ENCODE results near the gene PGBD4.

PGBD4 gene

DNA sequence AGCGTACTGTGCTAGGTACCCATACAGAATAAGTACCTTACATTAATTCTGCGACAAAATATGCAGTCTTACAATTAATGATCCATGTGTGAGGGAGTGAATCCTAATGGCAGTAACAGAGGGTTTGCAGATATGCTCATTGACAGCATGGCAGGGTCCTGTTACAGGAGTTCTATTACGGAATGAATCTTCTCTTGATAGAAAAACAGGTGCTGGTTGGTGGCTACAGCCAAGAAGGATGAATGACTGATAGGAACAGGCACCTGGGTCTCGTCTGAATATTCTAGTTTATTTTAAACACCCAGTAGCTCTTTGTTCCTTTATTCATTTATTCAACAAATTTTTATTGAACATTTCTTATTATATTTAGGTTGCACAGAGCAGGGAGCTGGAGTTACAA, 22.8 kb downstream of the PGBD4 start:
- Histone ChIP-seq H3K4me3 (replicated peaks; ENCODE audit: low read depth, low read length) (no peak overlapping the region), H3K27me3 (replicated peaks; ENCODE audit: control insufficient read depth, insufficient read depth, low read length) (no peaks in the 10 kb centered on the region), H3K36me3 (ENCODE audit: control insufficient read depth, insufficient read depth, low read length) (no peaks in the 10 kb centered on the region)
- DNase-seq (ENCODE audit: extremely low read depth, insufficient read length) = no peak
- no peak for TF ChIP-seq CTCF (IDR thresholded peaks at IDR 0.05; ENCODE audit: insufficient read depth, low read length, poor library complexity, severe bottlenecking)

- TF ChIP-seq CTCF (IDR thresholded peaks at IDR 0.05; ENCODE audit: insufficient read depth, low read length, poor library complexity, severe bottlenecking) = no peak
Observed at GRCh38 chr15:34125945-34126344, 24.1 kb downstream of the PGBD4 start.

GRCh38 chr15:34126522-34126921, 24.6 kb downstream of the PGBD4 start:
- TF ChIP-seq CTCF (IDR thresholded peaks at IDR 0.05; ENCODE audit: insufficient read depth, low read length, poor library complexity, severe bottlenecking) = no peak
- Histone ChIP-seq H3K36me3 (ENCODE audit: control insufficient read depth, insufficient read depth, low read length) (no peaks in the 10 kb centered on the region), H3K27me3 (replicated peaks; ENCODE audit: control insufficient read depth, insufficient read depth, low read length) (no peaks in the 10 kb centered on the region), H3K4me3 (replicated peaks; ENCODE audit: low read depth, low read length) (no peak overlapping the region)
- no peak for DNase-seq (ENCODE audit: extremely low read depth, insufficient read length)

More at GRCh38 chr15:34125945-34126344, 24.1 kb downstream of the PGBD4 start:
- no peak for DNase-seq (ENCODE audit: extremely low read depth, insufficient read length)
- no peaks in the 10 kb centered on the region for H3K36me3 ChIP-seq (ENCODE audit: control insufficient read depth, insufficient read depth, low read length)
- H3K27me3 ChIP-seq (replicated peaks; ENCODE audit: control insufficient read depth, insufficient read depth, low read length) = no peaks in the 10 kb centered on the region
- H3K4me3 ChIP-seq (replicated peaks; ENCODE audit: low read depth, low read length) = no peak overlapping the region

GRCh38 chr15:34128898-34129297, 27.0 kb downstream of the PGBD4 start:
- Histone ChIP-seq H3K4me3 (replicated peaks; ENCODE audit: low read depth, low read length) (no peak overlapping the region), H3K36me3 (ENCODE audit: control insufficient read depth, insufficient read depth, low read length) (no peaks in the 10 kb centered on the region), H3K27me3 (replicated peaks; ENCODE audit: control insufficient read depth, insufficient read depth, low read length) (no peaks in the 10 kb centered on the region)
- DNase-seq (ENCODE audit: extremely low read depth, insufficient read length) = no peak
- no peak for TF ChIP-seq CTCF (IDR thresholded peaks at IDR 0.05; ENCODE audit: insufficient read depth, low read length, poor library complexity, severe bottlenecking)

- Histone ChIP-seq H3K27me3 (replicated peaks; ENCODE audit: control insufficient read depth, insufficient read depth, low read length) (no peaks in the 10 kb centered on the region), H3K36me3 (ENCODE audit: control insufficient read depth, insufficient read depth, low read length) (no peaks in the 10 kb centered on the region), H3K4me3 (replicated peaks; ENCODE audit: low read depth, low read length) (no peak overlapping the region)
- no peak for DNase-seq (ENCODE audit: extremely low read depth, insufficient read length)
- no peak for TF ChIP-seq CTCF (IDR thresholded peaks at IDR 0.05; ENCODE audit: insufficient read depth, low read length, poor library complexity, severe bottlenecking)
Observed at GRCh38 chr15:34132881-34133280, 31.0 kb downstream of the PGBD4 start.

- no peaks in the 10 kb centered on the region for H3K27me3 ChIP-seq (replicated peaks; ENCODE audit: control insufficient read depth, insufficient read depth, low read length)
- DNase-seq (ENCODE audit: extremely low read depth, insufficient read length) = no peak
- H3K36me3 ChIP-seq (ENCODE audit: control insufficient read depth, insufficient read depth, low read length) = no peaks in the 10 kb centered on the region
- TF ChIP-seq CTCF (IDR thresholded peaks at IDR 0.05; ENCODE audit: insufficient read depth, low read length, poor library complexity, severe bottlenecking) = no peak
- H3K4me3 ChIP-seq (replicated peaks; ENCODE audit: low read depth, low read length) = no peak overlapping the region
Observed at GRCh38 chr15:34133511-34133910, 31.6 kb downstream of the PGBD4 start.
